Measurements from ENCODE around the gene ACTN2.
A peak's percentile ranks its signal among the peaks of the same experiment; 100 is the strongest.

ACTN2 gene

GRCh38 chr1:236768601-236769000 lies 82.3 kb downstream of the ACTN2 start:
- no peak for TF ChIP-seq ZFX (IDR thresholded peaks at IDR 0.05)
- H3K27ac ChIP-seq: no peak overlapping the region

- TF ChIP-seq CTCF (conservative IDR thresholded peaks at IDR 0.05) (no peak), ZFX (IDR thresholded peaks at IDR 0.05) (no peak)
- no peak overlapping the region for H3K27ac ChIP-seq
Measured at GRCh38 chr1:236773919-236774318, 87.6 kb downstream of the ACTN2 start.

DNA sequence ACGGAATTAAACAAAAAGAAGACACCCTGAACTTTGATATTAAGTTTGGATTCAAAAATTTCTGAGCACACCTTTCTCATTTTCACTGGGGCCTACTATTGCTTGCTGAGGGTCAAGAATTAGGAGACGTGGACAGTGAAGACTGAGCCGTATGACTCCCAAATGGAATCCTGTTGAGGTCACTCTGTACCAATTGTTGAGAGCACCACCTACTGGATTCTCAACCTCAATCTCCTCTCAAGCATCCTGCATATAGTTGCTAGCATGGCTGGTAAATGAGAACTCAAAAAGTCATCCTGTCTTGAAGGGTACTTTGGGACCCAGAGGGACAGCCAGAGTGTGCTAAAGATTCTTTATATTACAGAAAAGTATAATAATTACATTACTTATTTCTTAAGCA lies 88.6 kb downstream of the ACTN2 start:
- no peak overlapping the region for H3K27ac ChIP-seq
- TF ChIP-seq ZFX (IDR thresholded peaks at IDR 0.05): no peak
- TF ChIP-seq CTCF (conservative IDR thresholded peaks at IDR 0.05): peak; percentile 52

- no peak overlapping the region for H3K27ac ChIP-seq
- TF ChIP-seq ZFX (IDR thresholded peaks at IDR 0.05) (no peak), CTCF (conservative IDR thresholded peaks at IDR 0.05) (no peak)
Measured at GRCh38 chr1:236779312-236779711, 93.0 kb downstream of the ACTN2 start.

- H3K27ac ChIP-seq: no peak overlapping the region
- TF ChIP-seq ZFX (IDR thresholded peaks at IDR 0.05) (no peak), CTCF (conservative IDR thresholded peaks at IDR 0.05) (no peak)
Measured at GRCh38 chr1:236785477-236785876, 99.2 kb downstream of the ACTN2 start.

DNA sequence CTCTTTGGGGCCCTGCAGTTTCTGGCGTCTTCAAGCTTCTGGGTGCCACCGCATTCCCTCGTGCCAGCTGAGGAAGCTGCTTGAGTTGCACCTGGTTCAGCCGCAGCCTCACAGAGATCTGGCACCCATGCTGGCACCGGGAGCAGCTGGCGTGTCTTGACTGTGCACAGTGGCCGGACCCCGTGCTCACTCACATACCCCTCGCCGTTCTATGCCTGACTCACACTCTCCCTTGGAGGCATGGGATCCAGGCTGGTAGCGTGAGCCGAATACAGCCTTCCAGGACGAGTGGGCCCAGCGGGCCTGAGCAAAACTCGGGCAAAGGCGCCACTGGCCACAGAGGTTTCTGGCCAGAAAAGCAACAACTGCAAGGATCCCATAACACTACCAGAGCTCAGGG lies 100.2 kb downstream of the ACTN2 start:
- H3K27ac ChIP-seq: no peak overlapping the region
- TF ChIP-seq ZFX (IDR thresholded peaks at IDR 0.05) (no peak), CTCF (conservative IDR thresholded peaks at IDR 0.05) (no peak)

- peak overlapping the region; percentile 96 for H3K27ac ChIP-seq
- no peak for TF ChIP-seq ZFX (IDR thresholded peaks at IDR 0.05)
- TF ChIP-seq CTCF (conservative IDR thresholded peaks at IDR 0.05): no peak
Measured at GRCh38 chr1:236794585-236795034, 108.3 kb downstream of the ACTN2 start.

DNA sequence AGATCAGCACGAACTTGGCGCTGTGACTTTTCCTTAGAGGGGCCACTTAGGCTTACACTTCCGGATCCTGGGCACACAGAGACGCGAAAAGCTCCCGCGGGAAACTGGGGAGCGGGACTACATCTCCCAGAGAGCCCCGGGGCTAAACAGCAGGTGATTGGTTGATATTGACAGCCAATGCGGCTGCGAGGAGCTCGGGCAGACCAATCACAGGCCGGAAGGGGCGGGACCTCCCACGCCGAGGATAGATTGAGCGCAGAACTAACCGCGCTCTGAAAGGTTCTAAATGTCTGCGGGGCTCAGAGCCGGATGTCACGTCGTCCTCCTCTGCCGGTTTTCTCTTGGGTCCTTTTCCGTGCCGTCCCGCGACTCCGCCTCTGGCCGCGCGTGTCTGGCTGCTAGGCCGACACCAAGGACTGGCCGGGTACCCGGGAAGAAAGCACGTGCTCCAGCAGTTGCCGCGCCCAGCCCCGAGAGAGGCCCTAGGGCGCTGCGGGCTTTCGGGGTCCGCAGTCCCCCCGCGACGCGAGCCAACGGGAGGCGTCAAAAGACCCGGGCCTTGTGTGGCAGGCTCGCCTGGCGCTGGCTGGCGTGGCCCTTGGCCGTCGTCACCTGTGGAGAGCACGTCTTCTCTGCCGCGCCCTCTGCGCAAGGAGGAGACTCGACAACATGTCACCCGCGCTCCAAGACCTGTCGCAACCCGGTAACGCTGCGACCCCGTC lies 108.9 kb downstream of the ACTN2 start, which contains the start of gene MTR:
Gene MTR, plus strand, starts transcription at position 258 of the 722 bp plus-strand sequence. Its CDS starts 412 bp downstream, at position 670.
- H3K27ac ChIP-seq: peak within 1 kb of the TSS; percentile 96
- TF ChIP-seq CTCF (conservative IDR thresholded peaks at IDR 0.05): no peak
- peak; percentile 86 for TF ChIP-seq ZFX (IDR thresholded peaks at IDR 0.05)

Measured in C4-2B (cell line).